ENCODE measurements around the gene PARN.
"Not testable (repeated sequence)": the region's sequence is repeated elsewhere in the genome, so short reads cannot be mapped to it uniquely, and the experiment has no call there.

PARN gene

DNA sequence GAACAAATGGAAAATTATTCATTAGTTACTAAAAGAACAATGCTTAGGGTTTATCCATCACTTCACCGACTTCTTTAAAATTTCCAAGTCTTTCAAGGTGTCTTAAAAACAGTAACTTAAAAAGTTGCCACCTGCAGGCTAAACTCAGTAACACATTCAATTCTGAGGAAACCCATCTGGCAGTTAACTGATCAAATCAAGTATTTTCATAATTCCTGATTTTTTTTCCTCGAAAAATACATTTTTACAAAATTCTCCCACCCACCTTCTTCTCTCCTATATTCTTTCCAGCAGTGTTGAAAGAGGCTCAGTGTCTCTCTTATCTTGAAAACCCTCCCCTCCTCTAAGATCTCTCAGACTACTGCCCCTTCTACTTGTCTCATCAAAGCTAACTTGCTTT, 29.9 kb downstream of the PARN start:
- no peak overlapping the region for H3K27ac ChIP-seq
- no peaks in the 10 kb centered on the region for H3K79me2 ChIP-seq
- H3K4me3 ChIP-seq (ENCODE audit: low read depth, low read length) = no peak overlapping the region
- H3K4me2 ChIP-seq (ENCODE audit: low read length) = no peak overlapping the region
- H3K36me3 ChIP-seq (ENCODE audit: control insufficient read depth, insufficient read depth, low read length) = no peaks in the 10 kb centered on the region
- H3K9ac ChIP-seq = no peak overlapping the region
- H2AFZ ChIP-seq = no peak overlapping the region
- TF ChIP-seq, protein P1, sequence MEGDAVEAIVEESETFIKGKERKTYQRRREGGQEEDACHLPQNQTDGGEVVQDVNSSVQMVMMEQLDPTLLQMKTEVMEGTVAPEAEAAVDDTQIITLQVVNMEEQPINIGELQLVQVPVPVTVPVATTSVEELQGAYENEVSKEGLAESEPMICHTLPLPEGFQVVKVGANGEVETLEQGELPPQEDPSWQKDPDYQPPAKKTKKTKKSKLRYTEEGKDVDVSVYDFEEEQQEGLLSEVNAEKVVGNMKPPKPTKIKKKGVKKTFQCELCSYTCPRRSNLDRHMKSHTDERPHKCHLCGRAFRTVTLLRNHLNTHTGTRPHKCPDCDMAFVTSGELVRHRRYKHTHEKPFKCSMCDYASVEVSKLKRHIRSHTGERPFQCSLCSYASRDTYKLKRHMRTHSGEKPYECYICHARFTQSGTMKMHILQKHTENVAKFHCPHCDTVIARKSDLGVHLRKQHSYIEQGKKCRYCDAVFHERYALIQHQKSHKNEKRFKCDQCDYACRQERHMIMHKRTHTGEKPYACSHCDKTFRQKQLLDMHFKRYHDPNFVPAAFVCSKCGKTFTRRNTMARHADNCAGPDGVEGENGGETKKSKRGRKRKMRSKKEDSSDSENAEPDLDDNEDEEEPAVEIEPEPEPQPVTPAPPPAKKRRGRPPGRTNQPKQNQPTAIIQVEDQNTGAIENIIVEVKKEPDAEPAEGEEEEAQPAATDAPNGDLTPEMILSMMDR (IDR thresholded peaks at IDR 0.05) = peak; percentile 29
- H3K9me3 ChIP-seq (ENCODE audit: control insufficient read depth, low read length) = no peaks in the 10 kb centered on the region
- no peaks in the 10 kb centered on the region for H3K27me3 ChIP-seq (ENCODE audit: control insufficient read depth, insufficient read depth, low read length)
- H3K4me1 ChIP-seq = no peaks in the 10 kb centered on the region

DNA sequence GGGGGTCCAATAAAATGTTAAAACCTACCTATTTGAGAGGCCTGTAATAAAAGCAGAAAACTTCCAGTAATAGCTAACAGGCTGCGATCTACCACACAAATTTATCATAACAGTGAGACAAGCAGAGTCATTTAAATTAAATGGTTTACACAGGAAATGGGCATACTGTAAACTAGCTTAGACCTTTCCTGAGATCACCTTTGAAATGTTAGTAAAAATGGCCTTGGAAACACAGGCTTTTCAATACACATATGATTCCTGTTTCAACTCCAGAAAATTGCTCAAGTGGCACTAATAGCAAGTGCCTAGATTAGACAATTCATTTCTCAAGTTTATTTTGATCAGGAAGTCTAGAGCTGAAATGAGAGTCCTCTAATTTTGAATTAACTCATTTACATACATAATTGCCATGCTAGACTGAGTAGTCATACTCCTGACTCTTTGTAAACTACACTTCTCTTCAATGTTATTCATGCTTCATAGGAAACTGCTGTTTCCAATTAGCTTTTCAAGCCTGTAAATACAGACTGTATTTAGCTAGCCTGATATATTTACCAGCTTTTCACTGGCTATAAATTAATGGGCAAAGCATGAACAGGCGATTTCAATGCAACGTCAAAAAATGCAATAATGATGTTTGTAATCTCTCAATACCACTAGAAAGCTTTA, 43.3 kb downstream of the PARN start:
- Histone ChIP-seq H2AFZ (no peak overlapping the region), H3K4me1 (no peaks in the 10 kb centered on the region), H3K4me3 (ENCODE audit: low read depth, low read length) (no peak overlapping the region), H3K36me3 (ENCODE audit: control insufficient read depth, insufficient read depth, low read length) (no peaks in the 10 kb centered on the region), H3K4me2 (ENCODE audit: low read length) (no peak overlapping the region), H3K79me2 (no peaks in the 10 kb centered on the region), H3K27me3 (ENCODE audit: control insufficient read depth, insufficient read depth, low read length) (no peaks in the 10 kb centered on the region), H3K9me3 (ENCODE audit: control insufficient read depth, low read length) (no peaks in the 10 kb centered on the region), H3K27ac (no peak overlapping the region), H3K9ac (no peak overlapping the region)
- TF ChIP-seq, protein P1 (IDR thresholded peaks at IDR 0.05) = no peak

DNA sequence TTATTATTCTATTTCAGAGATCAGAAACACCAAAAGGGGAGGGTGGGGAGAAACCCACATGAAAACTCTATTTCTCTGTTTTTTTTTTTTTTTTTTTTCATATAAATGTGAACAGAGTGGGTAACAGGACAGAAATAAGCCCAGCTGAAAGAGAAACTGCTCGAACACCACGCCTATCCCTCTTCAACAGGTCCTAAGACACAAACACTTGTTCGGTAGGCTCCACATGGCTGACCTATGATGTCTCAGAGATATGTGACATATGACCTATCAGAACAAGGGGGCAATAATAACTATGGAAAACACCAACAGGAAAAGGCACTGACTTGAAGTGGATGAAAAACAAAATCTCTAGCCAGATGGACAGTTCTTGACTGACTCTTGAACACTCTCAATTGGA, 44.8 kb downstream of the PARN start:
- Histone ChIP-seq H3K4me2 (ENCODE audit: low read length) (no peak overlapping the region), H3K36me3 (ENCODE audit: control insufficient read depth, insufficient read depth, low read length) (no peaks in the 10 kb centered on the region), H3K9me3 (ENCODE audit: control insufficient read depth, low read length) (no peaks in the 10 kb centered on the region), H3K79me2 (no peaks in the 10 kb centered on the region), H3K27me3 (ENCODE audit: control insufficient read depth, insufficient read depth, low read length) (no peaks in the 10 kb centered on the region), H2AFZ (no peak overlapping the region), H3K4me1 (no peaks in the 10 kb centered on the region), H3K27ac (no peak overlapping the region), H3K4me3 (ENCODE audit: low read depth, low read length) (no peak overlapping the region), H3K9ac (no peak overlapping the region)
- TF ChIP-seq, protein P1 (IDR thresholded peaks at IDR 0.05) = no peak

DNA sequence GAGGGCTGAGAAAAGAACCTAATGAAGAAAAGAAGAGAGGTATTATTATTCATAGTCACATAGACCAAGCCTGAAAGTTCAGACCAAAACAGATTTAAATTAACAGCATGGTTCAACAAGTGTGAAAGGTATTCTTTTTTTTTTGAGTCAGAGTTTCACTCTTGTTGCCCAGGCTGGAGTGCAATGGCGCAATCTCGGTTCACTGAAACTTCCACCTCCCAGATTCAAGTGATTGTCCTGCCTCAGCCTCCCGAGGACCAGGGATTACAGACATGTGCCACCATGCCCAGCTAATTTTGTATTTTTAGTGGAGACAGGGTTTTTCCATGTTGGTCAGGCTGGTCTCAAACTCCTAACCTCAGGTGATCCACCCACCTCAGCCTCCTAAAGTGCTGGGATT, 49.1 kb downstream of the PARN start:
- not testable (repeated sequence) for H3K4me1 ChIP-seq; H3K9me3 ChIP-seq (ENCODE audit: control insufficient read depth, low read length); H3K4me2 ChIP-seq (ENCODE audit: low read length); H3K9ac ChIP-seq; H3K27me3 ChIP-seq (ENCODE audit: control insufficient read depth, insufficient read depth, low read length); H3K79me2 ChIP-seq; H3K4me3 ChIP-seq (ENCODE audit: low read depth, low read length); H2AFZ ChIP-seq; H3K36me3 ChIP-seq (ENCODE audit: control insufficient read depth, insufficient read depth, low read length); H3K27ac ChIP-seq

DNA sequence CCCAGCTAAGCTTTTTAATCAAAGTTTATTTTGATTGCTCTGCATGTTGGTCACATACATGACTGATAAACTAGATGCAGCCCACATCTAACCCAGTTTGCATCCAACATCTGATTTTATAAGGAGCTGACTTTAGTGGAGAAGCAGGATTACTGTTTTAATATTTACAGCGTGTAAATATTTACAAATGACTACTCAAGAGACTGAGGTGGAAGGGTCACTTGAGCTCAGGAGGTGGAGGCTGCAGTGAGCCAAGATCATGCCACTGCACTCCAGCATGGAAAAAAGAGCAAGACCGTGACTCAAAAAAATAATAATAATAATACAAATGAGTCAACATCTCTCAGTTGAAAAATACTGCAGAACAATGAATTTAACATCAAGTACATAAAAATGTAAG, 50.8 kb downstream of the PARN start:
- Histone ChIP-seq H2AFZ (no peak overlapping the region), H3K27me3 (ENCODE audit: control insufficient read depth, insufficient read depth, low read length) (no peaks in the 10 kb centered on the region), H3K4me2 (ENCODE audit: low read length) (no peak overlapping the region), H3K9me3 (ENCODE audit: control insufficient read depth, low read length) (no peaks in the 10 kb centered on the region), H3K9ac (no peak overlapping the region), H3K27ac (no peak overlapping the region), H3K4me3 (ENCODE audit: low read depth, low read length) (no peak overlapping the region), H3K36me3 (ENCODE audit: control insufficient read depth, insufficient read depth, low read length) (no peaks in the 10 kb centered on the region), H3K79me2 (no peaks in the 10 kb centered on the region), H3K4me1 (no peaks in the 10 kb centered on the region)
- TF ChIP-seq, protein P1 (IDR thresholded peaks at IDR 0.05) = no peak

Data from parathyroid adenoma (tissue), 2 donors.